ENCODE data around the gene WIPI1. TPM values are rescaled to one million over a fixed set of nuclear protein-coding genes. Genes with fewer than 3 reads are reported as not detected.

The WIPI1 gene
- total RNA-seq, 2 experiments from 2014 or later: 13.5 to 14.3 TPM

DNA sequence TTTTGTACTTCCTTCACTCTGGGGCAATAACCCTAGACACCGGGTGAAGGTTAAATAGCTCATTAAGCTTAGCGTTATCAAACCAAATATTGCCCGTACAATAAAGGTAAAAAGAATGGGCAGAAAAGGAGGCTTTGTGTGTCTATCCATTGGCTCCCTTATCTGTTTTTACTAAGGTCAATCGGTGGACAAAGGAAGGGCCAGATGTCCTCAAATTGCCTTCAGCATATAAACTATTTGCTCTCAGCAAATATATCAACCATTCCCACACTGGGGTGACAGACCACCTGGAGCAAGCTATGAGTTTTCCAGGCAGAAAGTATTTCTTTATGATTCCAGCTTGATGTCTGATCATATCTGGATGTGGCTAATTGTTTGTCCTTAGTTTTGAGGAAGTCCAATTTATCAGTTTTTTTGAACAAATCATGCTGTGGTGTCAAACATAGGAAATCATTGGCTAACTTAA, 25.3 kb upstream of the WIPI1 start:
- CTCF ChIA-PET: interaction anchor here (0.7 to 1.2 kb wide), 2 partner anchors 12 to 124 kb away, joined by 3 read pairs; no protein-coding TSS in a partner anchor
- no peak overlapping the region for H3K4me3 Mint-ChIP-seq
- no peak for DNase-seq
- H3K9me3 Mint-ChIP-seq: peaks cover 7% of the 10 kb centered on the region
- peaks cover 7% of the 10 kb centered on the region for H3K4me1 Mint-ChIP-seq (ENCODE audit: low read depth)
- H3K36me3 Mint-ChIP-seq (ENCODE audit: low read depth): peaks cover 1% of the 10 kb centered on the region
- no peak overlapping the region for H3K27ac Mint-ChIP-seq
- peaks cover 4% of the 10 kb centered on the region for H3K27me3 Mint-ChIP-seq (ENCODE audit: low read depth)
- intact Hi-C loops (cut with micrococcal nuclease): no loop called here

GRCh38 chr17:68480885-68481284, 23.6 kb upstream of the WIPI1 start:
- H3K27ac Mint-ChIP-seq: no peak overlapping the region
- peaks cover 1% of the 10 kb centered on the region for H3K36me3 Mint-ChIP-seq (ENCODE audit: low read depth)
- CTCF ChIA-PET: interaction anchor here (1.0 to 1.4 kb wide), 2 partner anchors 10 to 14 kb away, joined by 4 to 5 read pairs; no protein-coding TSS in a partner anchor
- intact Hi-C loops (cut with micrococcal nuclease): no loop called here
- DNase-seq: no peak
- H3K27me3 Mint-ChIP-seq (ENCODE audit: low read depth): peaks cover 4% of the 10 kb centered on the region
- H3K9me3 Mint-ChIP-seq: peaks cover 7% of the 10 kb centered on the region
- no peak overlapping the region for H3K4me3 Mint-ChIP-seq
- H3K4me1 Mint-ChIP-seq (ENCODE audit: low read depth): no peaks in the 10 kb centered on the region

GRCh38 chr17:68470961-68471360, 13.7 kb upstream of the WIPI1 start:
- CTCF ChIA-PET: interaction anchor here (0.9 to 1.3 kb wide), 3 partner anchors 10 to 27 kb away, joined by 3 to 5 read pairs (median 3); no protein-coding TSS in a partner anchor
- DNase-seq: no peak
- Mint-ChIP-seq H3K27me3 (ENCODE audit: low read depth) (peaks cover 8% of the 10 kb centered on the region), H3K4me3 (no peak overlapping the region), H3K27ac (no peak overlapping the region), H3K36me3 (ENCODE audit: low read depth) (no peaks in the 10 kb centered on the region), H3K4me1 (ENCODE audit: low read depth) (no peaks in the 10 kb centered on the region), H3K9me3 (no peaks in the 10 kb centered on the region)
- intact Hi-C loops (cut with micrococcal nuclease): no loop called here

DNA sequence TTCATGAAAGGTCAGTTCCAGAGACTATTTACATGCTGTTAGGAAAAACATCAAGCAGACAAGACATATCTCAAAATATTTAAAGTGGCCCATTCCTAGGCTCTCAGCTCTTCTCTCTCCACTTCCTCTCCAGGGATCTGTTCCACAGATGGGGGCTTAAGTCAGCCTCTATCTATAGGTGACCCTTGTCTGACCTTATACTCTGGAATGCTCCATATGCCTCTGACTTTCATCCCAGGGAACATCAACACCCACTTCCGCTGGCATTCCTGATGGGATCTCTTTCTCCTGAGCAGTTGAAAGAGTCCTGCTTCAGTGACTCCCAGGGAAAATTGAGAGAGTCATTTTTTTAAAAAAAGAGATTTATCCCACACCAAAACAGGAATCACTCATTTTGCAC, 11.5 kb upstream of the WIPI1 start:
- Mint-ChIP-seq H3K36me3 (ENCODE audit: low read depth) (no peaks in the 10 kb centered on the region), H3K4me1 (ENCODE audit: low read depth) (peaks cover 3% of the 10 kb centered on the region), H3K27ac (no peak overlapping the region), H3K9me3 (no peaks in the 10 kb centered on the region), H3K27me3 (ENCODE audit: low read depth) (peaks cover 8% of the 10 kb centered on the region), H3K4me3 (no peak overlapping the region)
- CTCF ChIA-PET: interaction anchor here (0.6 to 2.0 kb wide), 5 partner anchors 20 to 411 kb away, joined by 3 to 8 read pairs (median 3); no protein-coding TSS in a partner anchor
- intact Hi-C loops (cut with micrococcal nuclease): loop anchor here (10.0 kb wide), 1 partner anchor 644 kb away; the partner anchor contains the start of gene BPTF
- no peak for DNase-seq

- intact Hi-C loops (cut with micrococcal nuclease): loop anchor here (10.0 kb wide), 1 partner anchor 644 kb away; the partner anchor contains the start of gene BPTF
- DNase-seq: no peak
- H3K36me3 Mint-ChIP-seq (ENCODE audit: low read depth): no peaks in the 10 kb centered on the region
These were observed 11.0 kb upstream of the WIPI1 start for GRCh38 chr17:68468334-68468733.

GRCh38 chr17:68463211-68464019, 6.1 kb upstream of the WIPI1 start:
- CTCF ChIA-PET: interaction anchor here (0.7 to 6.3 kb wide), 8 partner anchors 26 to 363 kb away, joined by 3 to 45 read pairs (median 5); no protein-coding TSS in a partner anchor
- intact Hi-C loops (cut with micrococcal nuclease): loop anchor here (1.0 to 10.0 kb wide), 10 partner anchors 27 to 747 kb away; partner anchors contain the start of genes BPTF and NOL11
- H3K27me3 Mint-ChIP-seq (ENCODE audit: low read depth): no peaks in the 10 kb centered on the region
- no peaks in the 10 kb centered on the region for H3K9me3 Mint-ChIP-seq
- peaks cover 42% of the 10 kb centered on the region for H3K4me1 Mint-ChIP-seq (ENCODE audit: low read depth)
- H3K4me3 Mint-ChIP-seq: no peak overlapping the region
- H3K27ac Mint-ChIP-seq: no peak overlapping the region
- no peak for DNase-seq
- H3K36me3 Mint-ChIP-seq (ENCODE audit: low read depth): no peaks in the 10 kb centered on the region

More at GRCh38 chr17:68468334-68468733, 11.0 kb upstream of the WIPI1 start:
- peaks cover 8% of the 10 kb centered on the region for H3K27me3 Mint-ChIP-seq (ENCODE audit: low read depth)
- no peaks in the 10 kb centered on the region for H3K9me3 Mint-ChIP-seq
- H3K4me1 Mint-ChIP-seq (ENCODE audit: low read depth): peaks cover 3% of the 10 kb centered on the region
- H3K27ac Mint-ChIP-seq: no peak overlapping the region
- CTCF ChIA-PET: interaction anchor here (0.6 to 3.0 kb wide), 9 partner anchors 11 to 410 kb away, joined by 3 to 21 read pairs (median 4); no protein-coding TSS in a partner anchor
- no peak overlapping the region for H3K4me3 Mint-ChIP-seq

- H3K27me3 Mint-ChIP-seq (ENCODE audit: low read depth): no peaks in the 10 kb centered on the region
- H3K4me1 Mint-ChIP-seq (ENCODE audit: low read depth): peaks cover 49% of the 10 kb centered on the region
- H3K9me3 Mint-ChIP-seq: no peaks in the 10 kb centered on the region
- intact Hi-C loops (cut with micrococcal nuclease): loop anchor here (1.0 to 10.0 kb wide), 10 partner anchors 26 to 746 kb away; partner anchors contain the start of genes BPTF and NOL11
- peak overlapping the region; percentile 27 for H3K27ac Mint-ChIP-seq
- CTCF ChIA-PET: interaction anchor here (0.5 to 6.3 kb wide), 10 partner anchors 15 to 605 kb away, joined by 3 to 45 read pairs (median 3); no protein-coding TSS in a partner anchor
- H3K36me3 Mint-ChIP-seq (ENCODE audit: low read depth): no peaks in the 10 kb centered on the region
- H3K4me3 Mint-ChIP-seq: no peak overlapping the region
- peak; percentile 84 for DNase-seq
These were observed 5.3 kb upstream of the WIPI1 start for GRCh38 chr17:68462381-68463210.

GRCh38 chr17:68461589-68461988, 4.3 kb upstream of the WIPI1 start:
- Mint-ChIP-seq H3K4me1 (ENCODE audit: low read depth) (peaks cover 53% of the 10 kb centered on the region), H3K9me3 (no peaks in the 10 kb centered on the region), H3K4me3 (no peak overlapping the region), H3K27me3 (ENCODE audit: low read depth) (no peaks in the 10 kb centered on the region), H3K36me3 (ENCODE audit: low read depth) (no peaks in the 10 kb centered on the region), H3K27ac (peak overlapping the region; percentile 81)
- peak; percentile 63 for DNase-seq
- CTCF ChIA-PET: interaction anchor here (0.5 to 6.3 kb wide), 4 partner anchors 24 to 260 kb away, joined by 3 to 45 read pairs (median 24); no protein-coding TSS in a partner anchor
- intact Hi-C loops (cut with micrococcal nuclease): loop anchor here (1.0 to 10.0 kb wide), 4 partner anchors 63 to 637 kb away; partner anchors contain the start of gene BPTF

DNA sequence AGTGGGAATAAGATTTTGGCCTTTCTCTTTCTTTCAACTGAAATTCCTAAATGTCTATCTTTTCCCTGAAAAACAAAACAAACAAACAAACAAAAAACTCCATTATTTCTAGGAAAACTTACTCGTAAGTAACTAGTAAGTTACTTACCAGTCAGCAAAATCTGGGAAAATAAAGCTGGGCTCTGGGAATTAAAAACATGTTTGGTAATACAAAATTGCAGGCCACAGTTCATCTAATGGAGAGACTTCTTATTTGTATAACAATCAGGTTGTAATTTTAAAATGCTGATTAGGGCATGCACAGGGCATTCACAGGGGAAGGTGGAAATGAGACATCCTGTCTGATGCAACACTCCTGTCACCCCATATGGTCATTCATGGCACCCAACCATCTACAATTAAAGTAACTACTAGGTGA, 3.8 kb upstream of the WIPI1 start:
- no peaks in the 10 kb centered on the region for H3K9me3 Mint-ChIP-seq
- H3K27me3 Mint-ChIP-seq (ENCODE audit: low read depth): peaks cover under 1% of the 10 kb centered on the region
- intact Hi-C loops (cut with micrococcal nuclease): loop anchor here (1.0 to 10.0 kb wide), 4 partner anchors 62 to 636 kb away; partner anchors contain the start of gene BPTF
- peak overlapping the region; percentile 81 for H3K27ac Mint-ChIP-seq
- peak overlapping the region; percentile 42 for H3K4me3 Mint-ChIP-seq
- no peaks in the 10 kb centered on the region for H3K36me3 Mint-ChIP-seq (ENCODE audit: low read depth)
- peaks cover 56% of the 10 kb centered on the region for H3K4me1 Mint-ChIP-seq (ENCODE audit: low read depth)
- CTCF ChIA-PET: interaction anchor here (0.5 to 6.3 kb wide), 6 partner anchors 23 to 289 kb away, joined by 3 to 45 read pairs (median 13); no protein-coding TSS in a partner anchor
- peak; percentile 46 for DNase-seq

GRCh38 chr17:68460715-68461114, 3.4 kb upstream of the WIPI1 start:
- Mint-ChIP-seq H3K27me3 (ENCODE audit: low read depth) (peaks cover 2% of the 10 kb centered on the region), H3K36me3 (ENCODE audit: low read depth) (no peaks in the 10 kb centered on the region), H3K27ac (peak overlapping the region; percentile 81), H3K4me3 (peak overlapping the region; percentile 42), H3K4me1 (ENCODE audit: low read depth) (peaks cover 57% of the 10 kb centered on the region), H3K9me3 (no peaks in the 10 kb centered on the region)
- intact Hi-C loops (cut with micrococcal nuclease): loop anchor here (1.0 to 10.0 kb wide), 5 partner anchors 62 to 636 kb away; partner anchors contain the start of gene BPTF
- DNase-seq: peak; percentile 59
- CTCF ChIA-PET: interaction anchor here (0.6 to 6.3 kb wide), 7 partner anchors 23 to 288 kb away, joined by 3 to 45 read pairs (median 4); no protein-coding TSS in a partner anchor

GRCh38 chr17:68460146-68460545, 2.9 kb upstream of the WIPI1 start:
- intact Hi-C loops (cut with micrococcal nuclease): loop anchor here (1.0 to 10.0 kb wide), 3 partner anchors 61 to 635 kb away; partner anchors contain the start of gene BPTF
- Mint-ChIP-seq H3K27ac (peak overlapping the region; percentile 81), H3K27me3 (ENCODE audit: low read depth) (peaks cover 2% of the 10 kb centered on the region), H3K4me3 (peak overlapping the region; percentile 35), H3K9me3 (no peaks in the 10 kb centered on the region), H3K4me1 (ENCODE audit: low read depth) (peaks cover 55% of the 10 kb centered on the region), H3K36me3 (ENCODE audit: low read depth) (no peaks in the 10 kb centered on the region)
- peak; percentile 60 for DNase-seq
- CTCF ChIA-PET: interaction anchor here (0.6 to 6.3 kb wide), 7 partner anchors 22 to 288 kb away, joined by 3 to 45 read pairs (median 4); no protein-coding TSS in a partner anchor

All from activated naive CD4-positive, alpha-beta T cell treated with anti-CD3 and anti-CD28 coated beads for 36 hours (primary cell).